Stimulated activated CD4-positive, alpha-beta T cell treated with anti-CD3 and anti-CD28 coated beads, Interleukin-1b, Interleukin-23, amount 100 ng/mL, for 4 hours (primary cell): ENCODE results near the gene TRPV2.

ENCODE experiments used
- DNase-seq, 2 donors: peaks; one replicate each; pipeline ENCODE4 v3.0.0-alpha.2; 2020; ENCODE audit warnings: low read depth in 2 of 2

TRPV2 gene

DNA sequence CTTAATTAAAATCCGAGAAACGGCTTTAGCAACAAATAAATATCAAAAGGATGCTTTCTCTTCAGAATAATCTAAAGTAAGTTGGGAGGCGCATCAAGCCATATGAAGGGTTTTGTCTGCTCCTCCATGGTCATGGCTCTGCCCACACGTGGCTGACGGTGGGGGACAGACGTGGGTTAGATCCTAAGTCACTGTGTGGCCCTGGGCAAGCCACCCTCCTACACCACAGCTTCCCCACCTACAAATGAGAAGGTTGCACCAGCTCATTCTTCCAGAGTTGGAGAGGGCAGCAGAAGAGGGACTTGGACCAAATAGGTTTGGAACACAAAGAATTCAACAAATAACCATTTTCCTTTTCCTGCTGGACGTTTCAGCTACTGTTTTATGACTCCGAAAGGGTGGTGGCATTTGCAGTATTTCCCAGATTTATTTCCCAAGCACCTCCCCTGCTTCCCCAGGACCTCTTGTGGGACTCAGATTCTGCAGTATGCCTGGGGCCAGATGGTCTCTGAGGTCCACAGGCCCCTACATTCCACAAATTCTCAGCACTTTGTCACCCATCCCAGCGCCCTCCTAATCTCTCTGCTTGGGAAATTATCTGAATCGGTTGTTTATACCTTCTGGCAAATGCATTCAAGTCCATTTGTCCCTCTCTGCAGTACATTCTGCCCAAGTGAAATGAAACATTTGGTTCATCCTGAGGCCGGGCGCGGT lies 58.8 kb downstream of the TRPV2 start:
- no peak for DNase-seq

DNA sequence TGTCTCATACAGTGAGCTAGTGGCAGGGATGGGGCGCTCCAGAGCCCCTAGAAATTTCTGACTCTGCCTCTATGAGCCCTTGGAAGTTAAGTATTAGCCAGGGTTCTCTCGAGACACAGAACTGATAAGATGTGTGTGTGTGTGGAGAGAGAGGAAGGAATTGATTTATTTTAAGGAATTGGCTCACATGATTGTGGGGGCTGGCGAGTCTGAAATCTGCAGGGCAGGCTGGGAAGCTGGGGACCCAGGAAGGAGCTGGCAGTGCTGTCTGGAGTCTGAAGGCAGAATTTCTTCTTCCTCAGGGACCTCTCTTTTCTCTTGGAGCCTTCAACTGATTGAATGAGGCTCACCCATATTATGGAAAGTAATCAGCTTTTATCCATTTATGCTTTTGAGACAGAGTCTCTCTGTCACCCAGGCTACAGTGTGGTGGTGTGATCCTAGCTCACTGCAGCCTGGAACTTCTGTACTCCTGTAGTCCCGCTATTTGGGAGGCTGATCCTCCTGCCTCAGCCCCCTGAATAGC lies 59.9 kb downstream of the TRPV2 start:
- DNase-seq = no peak

DNA sequence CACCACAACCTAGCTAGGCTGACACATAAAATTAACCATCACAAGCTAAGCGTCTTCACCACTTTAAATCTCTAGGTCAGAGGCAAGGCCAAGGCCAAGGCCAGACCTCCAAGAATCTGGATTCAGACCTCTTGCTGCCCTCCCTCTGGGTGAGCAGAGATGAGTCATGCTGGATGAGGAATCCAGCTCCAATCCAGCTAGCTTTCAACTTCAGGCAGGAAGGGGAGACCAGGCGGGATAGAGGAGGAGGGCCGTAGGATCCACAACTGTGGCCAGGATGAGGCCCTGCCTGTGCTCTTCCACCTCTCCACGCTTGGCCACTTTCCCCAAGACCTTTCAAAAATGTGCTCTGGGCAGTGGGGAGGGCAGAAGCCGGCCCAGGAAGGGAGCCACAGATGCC lies 61.9 kb downstream of the TRPV2 start:
- no peak for DNase-seq

DNA sequence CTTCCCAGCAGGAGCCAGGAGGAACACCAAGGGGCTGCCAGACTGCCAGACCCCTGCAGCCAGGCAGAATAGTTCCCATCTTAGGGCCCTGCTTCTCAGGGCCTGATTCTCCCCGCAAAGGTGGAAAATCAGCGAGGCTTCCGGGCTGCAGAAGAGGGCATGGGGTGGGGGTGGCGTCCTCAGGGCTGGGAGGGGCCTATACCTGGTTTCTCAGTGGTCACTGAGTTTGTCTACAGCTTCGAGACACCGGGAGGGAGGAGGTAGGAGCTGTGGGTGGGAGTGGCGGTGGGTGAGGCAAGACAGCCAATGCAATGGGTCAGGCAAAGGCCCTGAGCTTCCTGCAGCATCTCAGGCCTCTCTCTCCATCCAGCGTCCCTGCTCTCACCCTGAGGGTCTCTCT lies 62.3 kb downstream of the TRPV2 start:
- DNase-seq = no peak

DNA sequence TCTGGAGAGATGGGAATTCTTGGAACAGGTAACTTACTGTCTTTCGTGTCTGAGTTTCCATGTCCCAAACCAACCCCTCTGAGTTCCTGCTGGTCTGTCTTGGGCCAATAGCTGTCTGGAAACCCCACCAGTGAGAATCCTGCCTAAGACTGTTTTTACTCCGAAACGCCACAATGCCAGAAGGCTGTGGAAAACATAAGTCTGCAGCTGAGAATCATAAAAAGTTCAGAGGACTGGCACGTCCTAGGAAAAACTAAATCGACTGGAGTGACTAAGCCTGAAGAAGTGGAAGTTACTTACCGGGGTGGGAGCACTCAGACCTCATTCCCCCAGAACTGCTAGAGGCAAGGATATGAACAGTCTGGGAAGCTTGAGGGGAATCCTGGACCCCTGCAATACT lies 63.3 kb downstream of the TRPV2 start:
- no peak for DNase-seq

DNA sequence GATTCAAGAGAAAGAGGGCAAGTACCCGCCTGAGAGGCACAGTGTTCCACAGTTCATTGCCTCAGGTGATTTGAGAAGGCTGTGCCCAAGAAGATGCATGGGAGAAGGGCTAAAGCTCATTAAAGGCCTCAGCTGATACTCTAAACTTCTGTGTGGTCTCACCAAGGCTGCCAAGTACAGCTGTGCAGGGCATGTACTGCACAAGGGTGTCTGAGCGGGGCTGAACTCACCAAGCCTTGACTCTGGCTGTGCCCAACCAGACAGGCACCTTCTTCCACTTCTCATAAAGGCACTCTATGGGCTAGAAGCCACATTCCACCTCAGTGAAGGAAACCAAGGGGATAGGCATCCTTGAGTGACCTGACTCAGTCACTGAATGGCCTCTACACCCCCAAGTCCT lies 63.9 kb downstream of the TRPV2 start:
- no peak for DNase-seq

DNA sequence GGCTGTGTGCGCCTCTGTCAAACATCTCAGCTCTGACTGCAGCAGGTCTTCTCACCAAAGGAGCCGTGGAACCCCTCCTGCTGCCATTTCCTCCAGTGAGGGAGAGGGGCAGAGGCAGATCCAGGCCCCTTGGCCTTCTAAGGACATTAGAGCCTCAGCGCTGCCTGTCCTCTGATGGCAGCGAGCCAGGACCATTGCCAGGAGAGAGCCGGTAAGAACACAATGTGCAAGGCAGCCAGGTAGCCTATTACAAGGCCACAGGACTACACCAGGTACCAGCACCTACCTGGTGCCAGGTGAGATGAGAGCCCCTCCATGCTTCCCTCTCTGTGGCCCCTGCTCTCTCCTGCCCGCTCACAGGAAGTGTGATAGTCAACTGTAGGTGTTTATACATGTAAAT lies 65.6 kb downstream of the TRPV2 start:
- no peak for DNase-seq

DNA sequence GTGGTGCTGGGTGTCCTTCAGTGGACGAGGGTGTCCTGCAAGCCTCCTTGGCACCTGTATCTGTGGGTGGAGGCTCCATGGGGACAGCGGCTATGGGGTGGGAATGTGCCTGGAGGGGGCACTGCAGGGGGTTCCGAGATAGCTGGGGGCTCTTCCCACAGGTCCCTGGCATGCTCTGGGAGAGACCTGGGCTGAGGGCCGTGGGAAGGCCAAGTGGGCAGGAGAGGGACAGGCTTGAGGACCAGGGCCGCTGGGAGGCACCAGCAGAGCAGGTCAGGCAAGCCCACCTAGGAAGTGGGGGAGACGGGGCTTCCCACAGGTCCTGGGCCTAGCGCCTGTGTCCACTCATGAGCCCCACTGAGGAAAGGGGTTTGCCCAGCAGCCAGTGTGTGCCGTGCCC lies 66.9 kb downstream of the TRPV2 start:
- no peak for DNase-seq

DNA sequence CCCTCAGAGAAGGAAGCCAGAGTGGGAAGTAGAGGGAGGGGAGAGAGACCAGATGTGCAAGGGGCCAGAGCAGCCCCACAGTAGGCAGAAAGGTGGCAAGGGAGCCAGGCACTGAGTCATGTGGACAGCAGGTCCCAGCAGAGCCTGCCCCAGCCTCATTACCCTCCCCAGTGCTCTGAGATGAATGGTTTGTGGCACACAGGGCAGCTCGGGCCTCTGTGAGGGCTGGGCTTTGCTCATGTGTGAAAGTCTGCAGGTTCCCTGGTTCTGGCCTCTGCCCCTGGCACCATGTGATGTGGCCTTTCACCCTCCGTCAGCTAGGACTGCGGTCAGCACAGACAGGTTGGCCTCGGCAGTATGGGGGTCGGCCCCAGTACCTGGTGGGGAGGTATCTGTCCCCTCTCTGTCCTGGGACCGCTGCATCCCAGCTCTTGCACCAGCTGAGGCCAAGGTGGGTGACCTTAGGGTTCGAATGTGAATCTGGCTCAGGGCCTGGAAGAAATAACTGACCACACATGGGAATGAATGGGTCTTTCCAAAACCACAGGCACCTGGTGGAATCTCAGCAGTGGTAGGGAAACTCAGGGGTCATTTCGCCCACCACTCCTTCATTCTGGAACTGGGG lies 67.8 kb downstream of the TRPV2 start:
- DNase-seq = no peak

DNA sequence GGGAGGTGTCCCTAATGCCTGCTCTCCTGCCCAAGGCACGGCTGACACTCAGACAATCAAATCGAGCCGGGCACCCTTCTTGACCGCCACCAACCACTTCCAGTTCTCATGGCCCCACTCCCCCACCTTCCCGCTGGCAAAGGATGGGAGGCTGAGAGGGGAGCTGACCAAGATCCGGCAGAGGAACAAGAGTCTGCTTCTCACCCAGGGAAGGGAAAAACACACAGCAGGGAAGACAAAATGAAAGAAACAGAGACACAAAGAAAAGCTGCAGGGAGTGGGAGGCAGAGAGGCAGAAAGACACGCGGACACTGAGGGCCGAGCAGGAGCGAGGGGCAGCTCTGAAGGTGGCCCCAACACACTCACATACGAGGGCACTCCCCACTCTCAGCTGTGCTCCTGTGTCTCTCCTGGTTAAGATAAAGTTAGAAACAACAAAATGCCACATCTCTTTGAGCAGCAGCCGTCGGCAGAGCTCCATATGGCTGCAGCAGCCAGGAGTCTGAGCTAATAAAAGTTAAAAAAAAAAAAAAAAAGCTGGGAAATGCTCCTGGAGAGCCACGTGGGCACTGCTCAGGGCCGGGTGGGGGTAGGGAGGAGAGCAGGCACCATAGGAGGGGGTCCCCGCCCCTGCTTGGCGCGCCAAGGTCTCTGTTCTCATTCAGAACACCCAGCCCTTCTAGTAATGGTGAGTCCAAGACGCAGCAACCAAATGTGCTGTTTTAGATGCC lies 69.2 kb downstream of the TRPV2 start:
- no peak for DNase-seq
